PFSK-1 (cell line): ENCODE data around the gene SPAG8.

Experiments
- FOXP2 ChIP-seq: optimal IDR thresholded peaks from 2 replicates; pipeline ENCODE3; 2011; ENCODE audit warnings: borderline replicate concordance, control low read depth, inconsistent platforms; ENCODE audit not compliant: insufficient read depth; ENCODE audit errors: extremely low read length, extremely low read depth
- POLR2AphosphoS5 ChIP-seq: IDR thresholded peaks from 2 replicates; pipeline ENCODE4 v1.6.1; 2012; ENCODE audit warnings: low read depth, mild to moderate bottlenecking, control low read depth, low read length, moderate library complexity
- REST ChIP-seq, 2 experiments: IDR thresholded peaks; 2 replicates each; pipeline versions ENCODE4 v1.6.1 to v1.8.0; 2011 to 2012; ENCODE audit warnings: low read depth in 2 of 2, low read length in 2 of 2, control low read depth in 1 of 2, inconsistent platforms in 1 of 2, mild to moderate bottlenecking in 1 of 2, moderate library complexity in 1 of 2; ENCODE audit not compliant: insufficient read depth in 1 of 2
- SIN3A ChIP-seq: IDR thresholded peaks from 2 replicates; pipeline ENCODE4 v1.6.1; 2012; ENCODE audit warnings: mild to moderate bottlenecking, low read length, moderate library complexity, borderline replicate concordance; ENCODE audit not compliant: insufficient read depth
- TAF1 ChIP-seq: IDR thresholded peaks from 2 replicates; pipeline ENCODE4 v1.6.1; 2012; ENCODE audit warnings: low read length, control low read depth, borderline replicate concordance; ENCODE audit not compliant: insufficient read depth

Gene SPAG8

GRCh38 chr9:35790025-35790384 lies 22.1 kb downstream of the SPAG8 start:
- no peak for TF ChIP-seq POLR2AphosphoS5
- no peak for TF ChIP-seq REST (IDR thresholded peaks at IDR 0.05; ENCODE audit: insufficient read depth in 1 of 2, low read depth in 2 of 2, low read length in 2 of 2)
- no peak for TF ChIP-seq SIN3A
- no peak for TF ChIP-seq FOXP2
- no peak for TF ChIP-seq TAF1

GRCh38 chr9:35789541-35789940 lies 22.5 kb downstream of the SPAG8 start:
- no peak for TF ChIP-seq SIN3A
- no peak for TF ChIP-seq REST (IDR thresholded peaks at IDR 0.05; ENCODE audit: insufficient read depth in 1 of 2, low read depth in 2 of 2, low read length in 2 of 2)
- TF ChIP-seq POLR2AphosphoS5 = no peak
- no peak for TF ChIP-seq TAF1
- no peak for TF ChIP-seq FOXP2

- no peak for TF ChIP-seq FOXP2
- TF ChIP-seq POLR2AphosphoS5 = no peak
- TF ChIP-seq SIN3A = no peak
- TF ChIP-seq REST (IDR thresholded peaks at IDR 0.05; ENCODE audit: insufficient read depth in 1 of 2, low read depth in 2 of 2, low read length in 2 of 2) = no peak
- no peak for TF ChIP-seq TAF1
These were observed 28.6 kb downstream of the SPAG8 start for GRCh38 chr9:35783418-35783817.

GRCh38 chr9:35781066-35781465 lies 31.0 kb downstream of the SPAG8 start:
- TF ChIP-seq POLR2AphosphoS5 (no peak), TAF1 (no peak), REST (IDR thresholded peaks at IDR 0.05; ENCODE audit: insufficient read depth in 1 of 2, low read depth in 2 of 2, low read length in 2 of 2) (no peak), FOXP2 (no peak), SIN3A (no peak)

GRCh38 chr9:35778496-35778895 lies 33.6 kb downstream of the SPAG8 start:
- no peak for TF ChIP-seq SIN3A
- no peak for TF ChIP-seq TAF1
- no peak for TF ChIP-seq POLR2AphosphoS5
- TF ChIP-seq REST (IDR thresholded peaks at IDR 0.05; ENCODE audit: insufficient read depth in 1 of 2, low read depth in 2 of 2, low read length in 2 of 2) = no peak
- TF ChIP-seq FOXP2 = no peak
